Stimulated activated CD4-positive, alpha-beta T cell treated with anti-CD3 and anti-CD28 coated beads, Interleukin-4, amount 100 ng/mL, for 4 hours (primary cell): ENCODE measurements around the gene CASP8.
"Not testable (repeated sequence)": the region's sequence is repeated elsewhere in the genome, so short reads cannot be mapped to it uniquely, and the experiment has no call there.

Experiments
- DNase-seq, 2 experiments: peaks; one replicate each; pipeline ENCODE4 v3.0.0-alpha.2; 2020

Gene CASP8

DNA sequence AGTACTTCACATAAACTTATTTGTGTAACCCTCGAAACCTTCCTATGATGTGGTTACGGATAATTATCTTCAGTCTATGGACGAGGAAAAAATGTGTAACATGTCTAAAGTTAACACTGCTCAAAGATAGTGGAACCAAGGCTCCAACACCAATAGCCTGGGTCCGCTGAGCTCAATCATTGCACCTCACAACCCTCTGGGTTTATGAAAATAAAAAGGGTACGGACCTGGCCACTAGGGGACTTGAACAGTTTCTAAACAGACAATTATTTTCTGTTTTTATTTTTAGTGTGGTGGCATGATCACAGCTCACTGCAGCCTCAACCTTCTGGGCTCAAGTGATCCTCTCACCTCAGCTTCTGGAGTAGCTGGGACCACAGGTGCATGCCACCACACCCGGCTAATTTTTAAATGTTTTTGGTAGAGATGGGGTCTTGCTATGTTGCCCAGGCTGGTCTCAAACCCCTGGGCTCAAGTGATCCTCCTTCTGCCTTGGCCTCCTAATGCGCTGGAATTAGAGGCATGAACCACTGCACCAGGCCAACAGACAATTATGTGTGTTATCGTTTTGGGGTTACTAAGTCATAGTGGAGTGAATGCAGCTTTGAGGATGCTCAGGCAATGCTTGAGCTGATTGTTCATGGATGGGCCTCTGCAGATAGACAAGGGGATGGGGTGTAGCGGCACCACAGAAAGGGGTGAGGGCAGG, 10.1 kb downstream of the CASP8 start:
- DNase-seq: no peak

DNA sequence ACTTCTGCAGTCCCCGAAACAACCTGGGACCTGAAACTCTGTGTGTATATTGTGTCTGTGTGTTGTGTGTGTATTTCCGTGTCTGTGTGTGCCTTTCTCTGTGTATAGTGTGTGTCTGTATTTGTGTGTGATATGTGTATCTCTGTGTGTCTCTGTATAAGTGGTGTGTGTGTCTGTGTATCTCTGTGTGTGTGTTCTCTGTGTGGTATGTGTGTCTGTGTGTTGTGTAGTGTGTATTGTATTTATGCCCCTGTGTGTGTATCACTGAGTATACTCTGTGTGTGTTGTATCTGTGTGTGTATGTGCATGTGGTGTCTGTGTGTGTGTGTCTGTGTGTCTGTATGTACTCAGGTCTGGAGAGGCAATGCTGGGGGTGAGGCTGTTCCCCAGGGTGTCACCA, 11.6 kb downstream of the CASP8 start:
- no peak for DNase-seq

DNA sequence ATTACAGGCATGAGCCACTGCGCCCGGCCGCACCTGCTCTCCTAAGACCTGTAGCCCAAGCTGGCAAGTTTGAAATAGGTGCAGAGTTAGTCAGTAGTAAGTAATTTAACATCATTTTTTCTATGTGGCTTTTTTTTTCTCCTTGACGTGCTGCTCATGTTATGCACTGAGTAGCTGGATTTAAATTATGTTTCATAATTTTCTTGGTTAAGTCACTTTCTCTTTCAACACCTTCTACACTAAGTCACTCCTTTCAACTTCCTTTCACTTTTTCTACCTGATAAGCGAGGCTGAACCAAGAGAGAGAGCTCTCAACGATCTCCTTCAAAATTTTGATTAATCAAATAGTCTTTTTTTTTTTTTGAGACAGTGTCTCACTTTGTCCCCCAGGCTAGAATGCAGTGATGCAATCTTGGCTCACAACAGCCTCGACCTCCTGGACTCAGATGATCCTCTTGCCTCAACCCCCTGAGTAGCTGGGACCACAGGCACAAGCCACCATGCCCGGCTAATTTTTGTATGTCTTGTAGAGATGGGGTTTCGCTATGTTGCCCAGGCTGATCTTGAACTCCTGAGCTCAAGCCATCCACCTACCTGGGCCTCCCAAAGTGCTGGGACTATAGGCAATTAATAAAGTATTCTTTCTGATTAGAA, 13.1 kb downstream of the CASP8 start:
- DNase-seq: no peak

DNA sequence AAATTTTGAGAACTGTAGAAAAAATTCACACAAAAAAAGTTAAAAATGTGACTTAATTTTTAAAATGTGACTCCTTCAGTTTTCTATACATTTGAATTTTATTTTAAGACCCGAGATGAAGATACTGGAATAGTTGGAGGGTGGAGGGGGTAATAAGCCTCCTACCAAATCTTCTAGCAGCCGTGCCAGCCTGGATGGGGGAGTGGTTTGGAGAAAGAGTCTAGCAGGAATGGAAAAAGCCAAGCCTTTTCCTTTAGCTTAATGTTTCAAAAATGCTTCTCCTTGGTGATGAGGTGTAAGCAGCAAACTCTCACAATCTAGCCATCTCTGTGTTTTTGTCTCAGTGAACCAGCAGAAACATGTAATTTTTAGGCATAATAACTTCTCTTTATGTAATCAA, 14.7 kb downstream of the CASP8 start:
- no peak for DNase-seq

DNA sequence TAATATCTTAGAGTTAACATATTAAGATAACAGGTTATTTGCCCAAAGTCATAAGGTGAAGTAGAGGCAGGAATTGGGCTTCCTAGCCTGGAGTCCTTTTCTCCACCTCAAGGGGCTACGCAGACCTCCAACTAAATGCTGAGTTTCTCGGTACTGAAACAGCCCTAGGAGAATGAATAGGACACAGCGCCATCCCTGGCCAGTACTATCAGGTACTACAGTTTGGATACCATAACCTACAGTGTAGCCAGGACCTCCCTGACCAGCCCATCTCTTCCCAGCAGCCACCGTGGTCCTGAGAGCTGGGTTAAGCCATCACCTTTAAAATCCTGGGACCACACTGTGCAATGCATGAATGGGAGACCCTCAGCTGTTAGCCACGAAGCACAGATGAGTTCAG, 15.7 kb downstream of the CASP8 start:
- DNase-seq: no peak

DNA sequence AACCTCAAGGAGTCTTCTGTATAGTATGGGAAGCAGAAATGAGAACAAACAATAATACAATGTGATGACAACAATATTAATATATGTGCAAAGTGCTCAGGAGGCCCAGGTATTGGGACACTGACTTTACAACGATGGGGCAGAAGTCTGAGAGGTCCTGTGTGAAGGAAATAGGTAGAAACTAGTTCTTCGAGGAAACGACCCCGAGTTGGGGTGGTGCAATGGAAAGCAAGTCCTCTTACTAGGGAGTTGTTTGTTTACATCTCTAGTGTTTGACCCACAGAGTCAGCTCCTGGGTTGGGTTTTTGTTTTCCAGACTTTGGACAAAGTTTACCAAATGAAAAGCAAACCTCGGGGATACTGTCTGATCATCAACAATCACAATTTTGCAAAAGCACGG, 16.2 kb downstream of the CASP8 start:
- DNase-seq: no peak

DNA sequence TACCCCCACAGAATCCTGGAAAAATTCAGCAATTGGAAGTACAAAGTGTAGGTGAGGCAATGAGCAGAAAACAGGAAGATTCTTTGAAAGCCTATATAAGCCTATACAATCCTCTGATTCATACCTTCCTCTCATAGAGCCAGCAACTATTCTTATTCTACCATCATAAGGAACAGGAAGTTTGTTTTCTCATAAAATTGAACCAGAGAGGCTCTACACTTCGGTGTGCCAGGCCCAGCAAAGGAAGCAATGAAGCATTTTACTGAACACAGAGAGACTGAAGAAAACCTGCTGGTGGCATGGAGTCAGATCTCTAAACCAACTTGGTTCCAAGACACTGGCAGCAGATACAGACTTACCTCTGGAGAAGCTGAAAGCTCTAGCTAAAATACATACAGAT, 18.7 kb downstream of the CASP8 start:
- DNase-seq: no peak

DNA sequence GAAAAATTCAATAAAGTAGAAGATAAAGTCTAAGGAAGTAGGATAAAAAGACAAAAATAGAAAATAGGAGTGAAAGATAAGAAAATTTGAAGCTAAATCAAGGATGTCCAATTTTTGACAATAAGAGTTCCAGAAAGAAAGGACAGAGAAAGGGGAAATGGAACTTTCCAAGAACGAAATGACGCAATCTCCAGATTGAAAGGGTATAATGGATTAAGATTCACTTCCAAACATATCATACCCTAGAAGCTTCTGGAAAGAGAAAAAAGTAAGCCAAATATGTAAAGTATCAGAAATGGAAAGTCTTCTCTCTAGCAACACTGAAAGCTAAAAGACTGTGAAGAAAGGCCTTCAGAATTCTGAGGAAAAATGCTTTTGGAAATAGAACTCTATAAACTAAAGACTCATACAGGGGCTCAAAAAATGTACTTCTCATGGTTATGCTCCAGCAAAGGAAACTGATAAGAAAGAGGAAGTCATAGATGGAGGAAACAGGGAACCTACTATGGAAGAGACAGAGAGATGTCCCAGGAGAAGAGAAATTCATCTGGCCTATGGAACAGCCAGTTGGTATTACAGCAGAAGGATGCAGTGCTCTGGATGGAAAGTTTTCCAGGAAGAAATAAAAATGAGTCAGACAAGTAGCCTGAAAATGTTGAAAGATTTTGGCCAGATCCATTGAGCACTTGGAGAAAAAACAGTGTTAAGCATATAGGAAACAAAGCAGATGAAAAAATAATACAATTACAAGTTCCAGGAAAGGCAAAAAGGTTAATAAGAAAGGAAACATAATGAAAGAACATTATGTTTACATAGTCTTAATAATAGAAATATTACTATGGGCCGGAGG, 20.1 kb downstream of the CASP8 start:
- DNase-seq: no peak

DNA sequence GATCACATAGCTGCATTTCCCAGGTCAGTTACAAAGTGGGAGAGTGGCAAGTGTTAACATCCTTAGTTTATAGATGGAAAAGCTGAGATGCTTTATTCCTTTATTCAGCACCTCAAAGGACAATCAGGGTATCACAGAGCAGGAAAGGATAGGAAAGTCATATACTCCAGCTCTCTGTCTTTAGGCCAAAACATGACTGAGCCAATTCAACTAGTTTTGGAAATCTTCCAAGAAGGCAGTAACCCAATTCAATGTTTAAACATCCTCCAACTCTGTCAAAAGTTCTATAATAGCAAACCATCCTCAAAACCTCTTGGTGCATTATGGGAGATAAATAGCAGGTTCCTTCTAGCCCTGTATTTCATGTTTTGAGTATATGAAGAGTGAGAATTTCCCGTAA, 25.2 kb downstream of the CASP8 start:
- no peak for DNase-seq

DNA sequence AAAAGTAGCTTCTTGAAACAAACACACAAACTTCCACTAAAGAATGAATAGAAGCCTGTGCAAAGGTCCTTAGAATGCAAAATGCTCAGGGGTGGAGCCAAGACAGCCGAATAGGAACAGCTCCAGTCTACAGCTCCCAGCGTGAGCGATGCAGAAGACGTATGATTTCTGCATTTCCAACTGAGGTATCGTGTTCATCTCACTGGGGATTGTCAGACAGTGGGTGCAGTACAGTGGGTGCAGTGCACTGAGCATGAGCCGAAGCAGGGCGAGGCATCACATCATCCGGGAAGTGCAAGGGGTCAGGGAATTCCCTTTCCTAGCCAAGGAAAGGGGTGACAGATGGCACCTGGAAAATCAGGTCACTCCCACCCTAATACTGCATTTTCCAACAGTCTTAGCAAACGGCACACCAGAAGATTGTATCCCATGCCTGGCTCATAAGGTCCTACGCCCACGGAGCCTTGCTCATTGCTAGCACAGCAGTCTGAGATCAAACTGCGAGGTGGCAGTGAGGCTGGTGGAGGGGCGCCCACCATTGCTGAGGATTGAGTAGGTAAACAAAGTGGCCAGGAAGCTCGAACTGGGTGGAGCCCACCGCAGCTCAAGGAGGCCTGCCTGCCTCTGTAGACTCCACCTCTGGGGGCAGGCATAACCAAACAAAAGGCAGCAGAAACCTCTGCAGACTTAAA, 30.3 kb downstream of the CASP8 start:
- DNase-seq: not testable (repeated sequence)

DNA sequence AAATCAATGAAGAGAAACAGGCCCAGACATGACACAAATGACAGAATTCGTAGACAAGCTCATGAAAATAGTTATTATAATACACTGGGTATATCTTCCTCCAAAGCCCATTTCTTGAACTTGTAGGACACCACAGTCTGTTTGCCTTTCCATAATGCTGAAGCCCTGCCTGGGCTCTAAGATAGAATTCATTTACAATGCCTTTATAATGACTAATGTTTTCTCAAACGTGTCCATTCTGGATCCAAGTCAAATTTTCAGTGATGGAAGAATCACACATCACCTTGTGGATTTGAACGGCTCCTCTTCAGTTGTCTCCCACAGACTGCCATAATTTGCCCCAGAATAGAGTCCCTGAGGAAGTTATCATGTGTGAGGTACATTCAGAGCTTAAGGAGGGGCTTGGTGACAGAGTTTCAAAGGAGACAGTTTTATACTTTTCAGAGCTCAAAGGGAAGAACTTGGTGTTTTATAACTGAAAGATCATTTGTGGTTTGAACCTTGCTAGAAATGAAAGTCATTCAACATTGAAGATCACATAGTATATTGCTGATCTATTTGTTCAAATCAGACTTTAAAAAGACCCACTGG, 38.2 kb downstream of the CASP8 start:
- no peak for DNase-seq

DNA sequence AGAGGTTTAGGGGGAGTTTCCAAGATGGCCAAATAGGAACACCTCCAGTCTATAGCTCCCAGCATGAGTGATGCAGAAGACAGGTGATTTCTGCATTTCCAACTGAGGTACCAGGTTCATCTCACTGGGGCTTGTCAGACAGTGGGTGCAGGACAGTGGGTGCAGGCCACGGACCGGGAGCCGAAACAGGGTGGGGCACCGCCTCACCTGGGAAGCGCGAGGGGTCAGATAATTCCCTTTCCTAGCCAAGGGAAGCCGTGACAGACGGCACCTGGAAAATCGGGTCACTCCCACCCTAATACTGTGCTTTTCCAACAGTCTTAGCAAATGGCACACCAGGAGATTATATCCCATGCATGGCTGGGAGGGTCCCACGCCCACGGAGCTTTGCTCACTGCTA, 39.6 kb downstream of the CASP8 start:
- not testable (repeated sequence) for DNase-seq

DNA sequence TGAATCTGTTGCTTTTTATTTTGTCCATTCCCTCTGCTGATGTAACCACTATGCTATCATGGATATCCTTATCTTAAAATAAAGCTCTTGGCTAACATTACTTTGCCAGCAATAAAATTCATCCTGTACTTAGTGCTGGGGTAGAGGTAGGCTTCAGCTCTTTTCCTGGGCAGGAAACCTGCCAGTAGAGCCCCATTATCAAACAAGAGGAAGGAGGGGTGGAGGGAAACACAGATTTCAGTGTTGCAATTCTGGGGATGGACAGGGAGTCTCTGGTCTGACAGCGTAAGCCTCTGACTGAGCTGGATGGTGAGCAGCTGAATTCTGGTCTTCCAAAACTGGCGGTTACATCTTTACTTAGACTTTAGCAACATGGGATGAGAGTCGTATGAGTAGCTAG, 47.5 kb downstream of the CASP8 start:
- no peak for DNase-seq

DNA sequence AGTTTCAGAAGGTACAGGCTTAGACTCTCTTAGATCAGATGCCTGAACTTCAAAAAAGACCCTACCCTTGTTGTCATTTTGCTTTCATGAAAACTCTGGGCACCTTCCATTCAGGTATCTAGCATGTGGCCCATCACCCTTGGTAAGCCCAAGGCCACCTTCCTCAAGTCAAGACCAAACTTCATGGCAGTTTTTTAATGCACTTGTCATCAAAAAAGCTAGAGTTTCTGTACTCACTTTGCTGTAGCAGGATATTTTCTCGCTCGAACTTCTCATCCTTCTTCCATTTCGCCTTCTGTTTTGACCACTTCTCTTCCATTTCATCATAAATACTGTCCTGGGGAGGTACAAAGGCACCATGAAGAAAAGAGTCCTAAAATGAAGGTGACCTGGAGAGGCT, 48.6 kb downstream of the CASP8 start:
- no peak for DNase-seq

DNA sequence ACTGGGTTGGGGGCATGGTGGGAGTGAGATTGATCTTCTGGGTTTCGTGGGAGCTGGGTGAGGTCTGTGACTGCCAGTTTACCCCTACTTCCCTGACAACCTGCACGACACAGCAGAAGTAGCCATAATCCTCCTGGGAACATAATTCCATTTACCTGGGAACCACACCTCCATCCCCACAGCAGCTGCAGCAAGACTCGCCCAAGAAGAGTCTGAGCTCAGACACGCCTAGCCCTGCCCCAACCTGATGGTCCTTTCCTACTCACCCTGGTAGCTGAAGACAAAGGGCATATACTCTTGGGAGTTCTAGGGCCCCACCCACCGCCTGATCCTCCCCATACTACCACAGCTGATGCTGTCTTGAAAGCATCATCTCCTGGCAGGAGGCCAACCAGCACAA, 53.0 kb downstream of the CASP8 start:
- no peak for DNase-seq

DNA sequence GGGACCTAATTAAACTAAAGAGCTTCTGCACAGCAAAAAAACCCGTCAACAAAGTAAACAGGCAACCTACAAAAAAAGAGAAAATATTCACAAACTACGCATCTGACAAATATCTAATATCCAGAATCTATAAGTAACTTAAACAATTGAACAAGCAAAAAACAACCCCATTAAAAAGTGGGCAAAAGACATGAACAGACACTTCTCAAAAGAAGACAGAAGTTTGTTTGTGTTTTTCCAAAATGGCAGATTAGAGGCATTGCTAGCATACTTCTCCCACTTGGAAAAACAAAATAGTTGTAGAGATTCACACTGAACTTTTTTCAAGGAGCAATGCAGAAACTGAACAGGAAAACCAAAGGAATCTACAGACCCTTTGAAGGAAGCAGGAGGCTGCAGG, 59.2 kb downstream of the CASP8 start:
- no peak for DNase-seq

DNA sequence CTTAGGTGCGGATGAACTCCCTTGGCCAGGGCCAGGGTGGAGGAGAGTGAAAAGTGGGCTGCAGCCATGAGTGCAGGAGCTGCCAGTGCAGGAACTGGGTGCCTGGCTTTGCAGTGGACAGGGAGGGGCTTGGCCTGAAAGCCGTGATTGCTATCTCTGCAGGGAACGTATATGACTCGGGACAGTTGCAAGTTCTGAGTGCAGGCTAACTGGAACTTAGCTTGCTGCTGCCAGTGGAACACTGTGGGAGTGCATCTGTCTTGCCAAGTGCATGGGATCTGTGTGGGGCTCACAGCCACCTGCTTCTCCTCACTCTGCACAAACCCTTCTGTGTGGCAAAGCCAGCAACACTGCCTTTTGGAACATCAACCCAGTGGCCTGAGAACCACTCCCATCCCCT, 59.9 kb downstream of the CASP8 start:
- DNase-seq: no peak

DNA sequence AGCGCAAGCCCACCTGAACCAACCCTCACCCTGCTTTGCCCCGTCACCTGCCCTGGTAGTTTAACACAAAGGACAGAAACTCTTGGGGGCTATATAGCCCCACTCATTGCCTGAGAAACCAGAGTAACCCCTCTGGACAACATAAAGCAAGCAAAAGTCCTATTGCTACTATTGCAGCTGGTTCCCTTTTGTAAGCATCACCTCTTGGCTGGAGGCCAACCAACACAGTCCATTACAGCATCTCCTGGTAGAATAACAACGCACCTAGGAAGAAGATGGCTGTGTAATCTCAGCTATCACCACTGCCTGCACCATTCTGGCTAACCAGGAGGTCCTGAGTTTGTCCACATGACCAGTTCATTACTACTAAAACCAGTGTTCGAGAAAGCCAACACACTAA, 60.4 kb downstream of the CASP8 start:
- no peak for DNase-seq

DNA sequence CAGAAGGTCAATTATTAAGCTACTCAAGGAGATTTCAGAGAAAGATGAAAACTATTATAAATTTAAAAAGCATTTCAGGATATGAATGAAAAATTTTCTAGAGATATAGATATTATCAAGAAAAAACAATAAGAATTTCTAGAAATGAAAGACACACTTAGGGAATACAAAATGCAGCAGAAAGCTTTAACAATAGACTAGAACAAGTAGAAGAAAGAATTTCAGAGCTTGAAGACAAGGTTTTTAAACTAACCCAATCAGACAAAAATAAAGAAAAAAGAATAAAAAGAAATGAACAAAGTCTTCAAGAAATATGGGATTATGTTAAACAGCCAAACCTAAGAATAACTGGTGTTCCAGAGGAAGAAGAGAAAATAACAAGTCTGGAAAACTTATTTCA, 62.4 kb downstream of the CASP8 start:
- no peak for DNase-seq

DNA sequence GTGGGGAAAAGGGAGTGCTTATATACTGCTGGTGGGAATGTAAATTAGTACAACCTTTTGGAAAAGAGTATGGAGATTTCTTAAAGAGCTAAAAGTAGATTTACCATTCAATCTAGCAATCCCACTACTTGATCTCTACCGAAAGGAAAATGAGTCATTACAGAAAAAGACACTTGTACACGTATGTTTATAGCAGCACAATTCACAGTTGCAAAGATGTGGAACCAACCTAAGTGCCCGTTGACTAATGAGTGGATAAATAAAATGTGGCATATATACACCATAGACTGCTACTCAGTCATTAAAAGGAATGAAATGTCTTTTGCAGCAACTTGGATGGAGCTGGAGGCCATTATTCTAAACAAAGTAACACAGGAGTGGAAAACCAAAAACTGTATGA, 67.3 kb downstream of the CASP8 start:
- no peak for DNase-seq

DNA sequence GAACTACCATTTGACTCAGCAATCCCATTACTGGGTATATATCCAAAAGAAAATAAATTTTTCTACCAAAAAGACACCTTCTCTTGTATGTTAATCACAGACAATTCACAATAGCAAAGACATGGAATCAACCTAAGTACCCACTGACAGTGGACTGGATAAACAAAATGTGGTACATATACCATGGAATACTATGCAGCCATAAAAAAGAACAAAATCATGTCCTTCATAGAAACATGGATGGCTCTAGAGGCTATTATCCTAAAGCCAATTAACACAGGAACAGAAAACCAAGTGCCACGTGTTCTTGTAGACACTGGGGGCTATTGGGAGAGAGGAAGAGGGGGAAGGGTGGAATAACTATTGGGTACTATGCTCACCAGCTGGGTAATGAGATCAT, 69.1 kb downstream of the CASP8 start:
- no peak for DNase-seq
